Kidney (tissue), 14 donors: ENCODE results near the gene R3HCC1L. TPM values are rescaled to one million over a fixed set of nuclear protein-coding genes. Genes with fewer than 3 reads are reported as not detected.

ENCODE experiments used
- DNase-seq, 5 donors: peaks; one replicate each; pipeline ENCODE4 v3.0.0-alpha.2; 2013 to 2020
- FAIRE-seq: peaks from 2 replicates; lab custom pipeline; 2012; peaks lifted over from hg19 to GRCh38; lab: Jason Lieb, UNC
- H3K27ac ChIP-seq, 2 donors: one replicate each; pipeline ENCODE4 v1.7.0; 2013; ENCODE audit warnings: low read depth in 2 of 2, low read length in 2 of 2, inconsistent platforms in 1 of 2
- H3K27me3 ChIP-seq: one replicate; pipeline ENCODE4 v1.7.1; 2013; ENCODE audit warnings: low read length, inconsistent platforms; ENCODE audit not compliant: control insufficient read depth, insufficient read depth
- H3K36me3 ChIP-seq, 3 donors: one replicate each; pipeline versions ENCODE4 v1.7.0 to v1.7.1; 2013; ENCODE audit warnings: low read length in 3 of 3, control low read depth in 1 of 3, inconsistent platforms in 1 of 3; ENCODE audit not compliant: insufficient read depth in 3 of 3, control insufficient read depth in 2 of 3
- H3K4me1 ChIP-seq, 3 donors: one replicate each; pipeline versions ENCODE4 v1.7.0 to v1.7.1; 2013; ENCODE audit warnings: low read length in 3 of 3, inconsistent platforms in 1 of 3, low read depth in 1 of 3; ENCODE audit not compliant: control insufficient read depth in 2 of 3, insufficient read depth in 2 of 3
- H3K4me3 ChIP-seq, 3 donors: one replicate each; pipeline versions ENCODE4 v1.7.0 to v1.8.1; 2013; ENCODE audit warnings: low read length in 3 of 3, control low read depth in 1 of 3, inconsistent platforms in 1 of 3
- H3K9ac ChIP-seq, 3 donors: one replicate each; pipeline versions ENCODE4 v1.7.0 to v1.7.1; 2013; ENCODE audit warnings: low read length in 3 of 3, control low read depth in 1 of 3, inconsistent platforms in 1 of 3
- H3K9me3 ChIP-seq, 3 donors: one replicate each; pipeline versions ENCODE4 v1.7.0 to v1.7.1; 2013; ENCODE audit warnings: low read length in 3 of 3, control low read depth in 1 of 3, inconsistent platforms in 1 of 3; ENCODE audit not compliant: control insufficient read depth in 2 of 3, insufficient read depth in 1 of 3
- CTCF ChIP-seq: IDR thresholded peaks from 3 replicates; pipeline ENCODE4 v1.5.1; 2012; ENCODE audit warnings: mild to moderate bottlenecking, moderate library complexity, borderline replicate concordance; ENCODE audit not compliant: insufficient read depth; ENCODE audit errors: extremely low read depth
- intact Hi-C: fragments of 100-400 bp; cut with DNase I; formaldehyde crosslinking; loops from one replicate; pipeline ENCODE4 v1.11.1; 2022
- polyA plus RNA-seq: library from polyadenylated mRNA; stranded (reverse); fragments of 350-450 nt; fragmentation: Illumina TruSeq; extraction: RNeasy Lipid Tissue Mini Kit (QIAGEN cat#74804); gene quantifications from one replicate; pipeline ENCODE4 v1.2.3, GENCODE V29; 2014; ENCODE audit warnings: low read depth, low replicate concordance; ENCODE audit not compliant: insufficient read depth
- total RNA-seq: library from RNA; stranded (reverse); fragmentation: NEBNext Ultra II Directional; extraction: Animal tissue kit (Norgen Biotek cat#: 25700); gene quantifications from one replicate; pipeline ENCODE4 v1.2.1, GENCODE V29; 2021
- donor health status: control.
- donor health status: control.
- donor health status: control.
- donor health status: control.
- donor health status: control.
- donor health status: DM: yes; HTN: yes; CAD: no.
- donor health status: Normal renal cell carcinoma (clear cell type).

R3HCC1L gene
- total and polyA plus RNA-seq, 2 donors from 2014 or later: 9.7 to 17.0 TPM

GRCh38 chr10:98267069-98267893 lies 132.8 kb downstream of the R3HCC1L start:
- intact Hi-C loops: no loop called here
- TF ChIP-seq CTCF: no peak
- H3K9ac ChIP-seq: peak overlapping the region in 1 of 3 donors; percentile 58

GRCh38 chr10:98267894-98268693 lies 133.6 kb downstream of the R3HCC1L start, which contains the start of gene LOXL4:
Gene LOXL4 (minus strand): TSS chr10:98268194. CDS start chr10:98263019, 5,175 bp downstream.
- peak within 1 kb of the TSS; percentile 43 to 77 for H3K27ac ChIP-seq
- peak in 4 of 5 donors; percentile 41 to 84 (median 70) for DNase-seq
- H3K36me3 ChIP-seq: no peaks in the 10 kb centered on the region
- peak within 1 kb of the TSS in 2 of 3 donors; percentile 37 to 38 for H3K4me3 ChIP-seq
- H3K27me3 ChIP-seq: no peaks in the 10 kb centered on the region
- peak within 1 kb of the TSS in 1 of 3 donors; percentile 58 for H3K9ac ChIP-seq
- intact Hi-C loops: no loop called here
- H3K4me1 ChIP-seq: peaks cover 0 to 20% (median 5%) of the 10 kb centered on the region in 3 donors
- H3K9me3 ChIP-seq: no peaks in the 10 kb centered on the region
- no peak for TF ChIP-seq CTCF
- no peak for FAIRE-seq

More at GRCh38 chr10:98267069-98267893, 132.8 kb downstream of the R3HCC1L start:
- FAIRE-seq (no peak), DNase-seq (peak in 3 of 5 donors; percentile 54 to 57 (median 56))
- no peaks in the 10 kb centered on the region for H3K27me3 ChIP-seq
- H3K36me3 ChIP-seq: no peaks in the 10 kb centered on the region
- peak overlapping the region in 2 of 3 donors; percentile 37 to 38 for H3K4me3 ChIP-seq
- peak overlapping the region; percentile 43 to 77 for H3K27ac ChIP-seq
- peaks cover 0 to 20% (median 5%) of the 10 kb centered on the region in 3 donors for H3K4me1 ChIP-seq
- no peaks in the 10 kb centered on the region for H3K9me3 ChIP-seq

GRCh38 chr10:98268694-98269431 lies 134.4 kb downstream of the R3HCC1L start:
- FAIRE-seq: no peak

More at GRCh38 chr10:98268694-98269431, 134.4 kb downstream of the R3HCC1L start:
- no peak for TF ChIP-seq CTCF
- peaks cover 0 to 20% (median 5%) of the 10 kb centered on the region in 3 donors for H3K4me1 ChIP-seq
- H3K27ac ChIP-seq: peak overlapping the region in 1 of 2 donors; percentile 65
- peak in 2 of 5 donors; percentile 62 to 73 for DNase-seq
- no peaks in the 10 kb centered on the region for H3K27me3 ChIP-seq
- intact Hi-C loops: no loop called here
- peak overlapping the region in 1 of 3 donors; percentile 40 for H3K9ac ChIP-seq
- no peaks in the 10 kb centered on the region for H3K9me3 ChIP-seq
- H3K4me3 ChIP-seq: peak overlapping the region in 1 of 3 donors; percentile 37
- H3K36me3 ChIP-seq: no peaks in the 10 kb centered on the region
